ENCODE data around the gene MIAT.

Gene MIAT

GRCh38 chr22:26670459-26670858, 13.1 kb downstream of the MIAT start:
- DNase-seq = no peak

- DNase-seq = peak; percentile 52
These were observed 14.1 kb downstream of the MIAT start for GRCh38 chr22:26671317-26672059.

- DNase-seq = no peak
These were observed 14.7 kb downstream of the MIAT start for GRCh38 chr22:26672060-26672471.

GRCh38 chr22:26672590-26673468, 15.4 kb downstream of the MIAT start:
- peak; percentile 89 for DNase-seq

GRCh38 chr22:26673486-26673885, 16.1 kb downstream of the MIAT start:
- no peak for DNase-seq

GRCh38 chr22:26674211-26675190, 17.1 kb downstream of the MIAT start:
- DNase-seq = peak; percentile 23

GRCh38 chr22:26675687-26676268, 18.4 kb downstream of the MIAT start:
- DNase-seq = no peak

GRCh38 chr22:26677217-26677616, 19.8 kb downstream of the MIAT start:
- no peak for DNase-seq

GRCh38 chr22:26679003-26679629, 21.7 kb downstream of the MIAT start:
- DNase-seq = peak; percentile 15

GRCh38 chr22:26680485-26680884, 23.1 kb downstream of the MIAT start:
- no peak for DNase-seq

GRCh38 chr22:26681395-26681821, 24.0 kb downstream of the MIAT start:
- no peak for DNase-seq

GRCh38 chr22:26684168-26684567, 26.8 kb downstream of the MIAT start:
- DNase-seq = no peak

- no peak for DNase-seq
These were observed 28.2 kb downstream of the MIAT start for GRCh38 chr22:26685601-26686000.

GRCh38 chr22:26687439-26687838, 30.1 kb downstream of the MIAT start:
- no peak for DNase-seq

GRCh38 chr22:26689513-26690301, 32.3 kb downstream of the MIAT start:
- no peak for DNase-seq

- no peak for DNase-seq
These were observed 33.4 kb downstream of the MIAT start for GRCh38 chr22:26690654-26691376.

- no peak for DNase-seq
These were observed 34.0 kb downstream of the MIAT start for GRCh38 chr22:26691377-26691716.

GRCh38 chr22:26692215-26692614, 34.8 kb downstream of the MIAT start:
- no peak for DNase-seq

- no peak for DNase-seq
These were observed 39.8 kb downstream of the MIAT start for GRCh38 chr22:26697151-26697550.

- no peak for DNase-seq
These were observed 43.1 kb downstream of the MIAT start for GRCh38 chr22:26700462-26700861.

- no peak for DNase-seq
These were observed 43.5 kb downstream of the MIAT start for GRCh38 chr22:26700886-26701285.

Data from NK-92 treated with Interleukin-12 subunit alpha and Interleukin-12 subunit beta, amount 100 ng/mL, for 24 hours (cell line).